HG03159 (cell line): ENCODE data around the gene PLCB1.

Experiments used
- ATAC-seq: cut with Tn5 transposase; IDR thresholded peaks from one replicate; pipeline ENCODE4 v1.9.1; 2021; ENCODE audit warnings: mild to moderate bottlenecking, moderate library complexity; ENCODE audit not compliant: unreplicated experiment

Gene PLCB1

GRCh38 chr20:8128291-8129060 lies 3.6 kb upstream of the PLCB1 start:
- ATAC-seq: no peak

- ATAC-seq: no peak
Measured at GRCh38 chr20:8129211-8129976, 2.7 kb upstream of the PLCB1 start.

DNA sequence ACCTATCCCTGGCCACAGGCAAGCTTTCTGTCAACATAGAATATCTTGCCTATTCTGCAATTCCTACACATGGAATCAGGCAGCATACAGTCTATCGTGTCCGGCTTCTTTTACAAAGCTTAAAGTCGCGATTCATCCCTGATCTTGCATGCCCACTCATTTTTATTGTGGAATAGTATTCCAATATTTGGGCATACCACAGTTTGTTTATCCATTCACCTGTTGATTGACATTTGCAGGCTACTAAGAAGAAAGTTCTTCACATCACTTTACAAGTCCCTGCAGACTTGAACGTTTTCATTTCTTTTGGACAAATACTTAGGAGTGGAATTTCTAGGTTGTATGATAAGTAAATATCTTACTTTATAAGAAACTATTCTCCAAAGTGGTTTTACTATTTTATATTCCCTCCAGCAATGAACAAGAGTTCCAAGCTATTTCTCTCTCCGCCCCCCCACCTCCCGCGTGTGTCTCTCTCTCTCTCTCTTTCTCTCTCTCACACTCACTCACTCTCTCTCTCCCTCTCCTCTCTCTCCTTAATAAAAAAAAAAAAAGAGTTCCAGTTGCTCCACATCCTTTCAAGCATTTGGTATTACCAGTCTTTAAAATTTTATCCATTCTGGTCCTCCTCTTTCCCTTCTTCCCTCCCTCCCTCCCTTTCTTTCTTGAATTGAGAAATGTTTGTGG lies 1.1 kb upstream of the PLCB1 start:
- no peak for ATAC-seq

GRCh38 chr20:8132484-8133309 lies 631 bp downstream of the PLCB1 start:
- peak; percentile 15 for ATAC-seq

DNA sequence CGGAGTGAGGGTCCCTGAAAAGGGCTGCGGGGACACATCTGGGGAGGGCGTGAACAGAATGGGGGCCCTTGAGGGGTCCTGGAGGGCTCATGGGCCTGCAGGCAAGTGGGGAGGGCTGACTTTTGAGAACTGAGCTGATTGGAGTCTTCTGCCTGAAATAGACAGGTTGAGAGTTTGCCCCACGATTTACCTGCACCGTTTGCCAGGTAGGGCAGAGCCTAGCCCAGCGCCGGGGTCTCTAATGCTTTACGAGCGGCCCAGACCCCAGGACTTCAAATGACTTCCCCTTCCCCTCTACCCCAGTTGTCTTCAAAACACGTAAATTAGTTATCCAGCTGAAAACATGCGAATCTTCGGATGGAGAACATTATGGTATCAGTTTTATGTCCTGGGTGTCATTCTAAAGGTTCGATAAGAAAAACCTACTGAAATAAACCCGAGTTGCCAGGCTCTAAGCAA lies 1.3 kb downstream of the PLCB1 start:
- ATAC-seq: no peak

- ATAC-seq: no peak
Measured at GRCh38 chr20:8133851-8134451, 1.9 kb downstream of the PLCB1 start.

- no peak for ATAC-seq
Measured at GRCh38 chr20:8139899-8140298, 7.8 kb downstream of the PLCB1 start.

GRCh38 chr20:8143474-8143873 lies 11.4 kb downstream of the PLCB1 start:
- ATAC-seq: no peak

GRCh38 chr20:8144282-8145245 lies 12.5 kb downstream of the PLCB1 start:
- no peak for ATAC-seq

GRCh38 chr20:8145246-8146168 lies 13.4 kb downstream of the PLCB1 start:
- ATAC-seq: no peak

- ATAC-seq: no peak
Measured at GRCh38 chr20:8147476-8147875, 15.4 kb downstream of the PLCB1 start.

GRCh38 chr20:8148501-8148900 lies 16.4 kb downstream of the PLCB1 start:
- ATAC-seq: no peak

- no peak for ATAC-seq
Measured at GRCh38 chr20:8150591-8150990, 18.5 kb downstream of the PLCB1 start.

GRCh38 chr20:8151372-8151771 lies 19.3 kb downstream of the PLCB1 start:
- ATAC-seq: no peak

GRCh38 chr20:8152183-8152582 lies 20.1 kb downstream of the PLCB1 start:
- no peak for ATAC-seq

DNA sequence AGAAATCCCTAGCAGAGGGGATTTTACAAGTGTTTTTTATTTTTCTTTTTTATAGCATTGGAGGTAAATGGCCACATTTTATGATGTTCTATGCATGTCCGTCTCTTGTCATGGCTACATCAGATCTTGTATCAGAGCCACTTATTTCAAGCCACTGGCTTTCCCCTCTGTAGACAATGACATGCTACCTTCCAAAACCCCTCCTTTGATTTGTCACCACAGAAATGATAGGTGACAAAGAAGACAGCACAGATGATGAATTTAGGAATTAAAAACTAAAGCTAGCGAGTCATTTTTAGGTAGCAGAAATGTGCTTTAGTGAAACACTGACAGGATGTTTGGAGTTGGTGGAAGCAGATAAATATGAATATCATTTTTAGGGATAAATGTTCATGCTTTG lies 20.8 kb downstream of the PLCB1 start:
- no peak for ATAC-seq

- ATAC-seq: no peak
Measured at GRCh38 chr20:8153281-8153908, 21.3 kb downstream of the PLCB1 start.

DNA sequence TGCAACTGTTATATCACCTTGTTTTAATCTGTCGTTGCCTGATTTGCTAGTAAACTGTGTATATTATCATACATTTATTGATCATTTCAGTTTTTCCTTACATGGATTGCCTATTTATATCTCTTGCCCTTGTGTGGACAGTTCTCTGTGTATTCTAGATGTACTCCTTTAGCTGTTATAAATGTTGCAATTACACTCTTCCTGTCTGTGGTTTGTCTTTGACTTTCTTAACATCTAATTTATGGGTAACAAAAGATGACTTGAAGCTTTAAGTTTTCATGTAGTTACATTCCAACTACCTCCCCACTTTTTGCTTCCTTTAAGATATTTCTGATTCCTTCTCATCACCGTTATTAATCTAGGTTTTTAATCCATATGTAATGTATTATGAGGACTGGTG lies 22.6 kb downstream of the PLCB1 start:
- ATAC-seq: no peak
